ENCODE data around the gene NXPH4. TPM values are rescaled to one million over a fixed set of nuclear protein-coding genes. Genes with fewer than 3 reads are reported as not detected.

NXPH4 gene
- polyA plus RNA-seq, 1 experiment, result 2.8 TPM

- H3K4me3 ChIP-seq (ENCODE audit: low read depth, low read length), result no peak overlapping the region
- DNase-seq (ENCODE audit: low read depth), result no peak
- CTCF ChIA-PET, result interaction anchor here (1.0 to 14.1 kb wide), 6 partner anchors 9 to 216 kb away, joined by 3 to 334 read pairs (median 38); partner anchors contain the start of genes INHBE, NXPH4 and SHMT2
- peaks cover 30% of the 10 kb centered on the region for H3K36me3 ChIP-seq (ENCODE audit: control insufficient read depth, insufficient read depth, low read length)
- POLR2A ChIA-PET, result interaction anchor here (1.5 kb wide), 1 partner anchor 8 kb away, joined by 5 read pairs; the partner anchor contains the start of gene SHMT2
- no peaks in the 10 kb centered on the region; the same call in 1 of the 2 replicates for H3K27me3 ChIP-seq (ENCODE audit: control insufficient read depth, insufficient read depth, low read length)
- no peak for TF ChIP-seq CTCF (IDR thresholded peaks at IDR 0.05; ENCODE audit: insufficient read depth, low read depth, low read length)
Observed at GRCh38 chr12:57237596-57237931, 21.0 kb downstream of the NXPH4 start.

GRCh38 chr12:57237932-57238853, 21.6 kb downstream of the NXPH4 start:
- no peaks in the 10 kb centered on the region; the same call in 1 of the 2 replicates for H3K27me3 ChIP-seq (ENCODE audit: control insufficient read depth, insufficient read depth, low read length)
- DNase-seq (ENCODE audit: low read depth), result no peak
- H3K4me3 ChIP-seq (ENCODE audit: low read depth, low read length), result peak overlapping the region; percentile 18; the same call in 1 of the 2 replicates
- peak; percentile 6; the same call in 1 of the 2 replicates for TF ChIP-seq CTCF (IDR thresholded peaks at IDR 0.05; ENCODE audit: insufficient read depth, low read depth, low read length)
- peaks cover 24% of the 10 kb centered on the region for H3K36me3 ChIP-seq (ENCODE audit: control insufficient read depth, insufficient read depth, low read length)
- ChIA-PET POLR2A (interaction anchor here (1.0 to 1.5 kb wide), 2 partner anchors 8 to 9 kb away, joined by 5 read pairs; partner anchors contain the start of gene SHMT2), CTCF (interaction anchor here (1.0 to 14.1 kb wide), 18 partner anchors 9 to 229 kb away, joined by 3 to 334 read pairs (median 5); partner anchors contain the start of genes INHBE, NXPH4, SHMT2 and STAC3)

- peak; percentile 100 for TF ChIP-seq CTCF (IDR thresholded peaks at IDR 0.05; ENCODE audit: insufficient read depth, low read depth, low read length)
Observed at GRCh38 chr12:57238854-57239554, 22.4 kb downstream of the NXPH4 start.

GRCh38 chr12:57239587-57240065, 23.0 kb downstream of the NXPH4 start:
- H3K36me3 ChIP-seq (ENCODE audit: control insufficient read depth, insufficient read depth, low read length), result peaks cover 12% of the 10 kb centered on the region
- H3K27me3 ChIP-seq (ENCODE audit: control insufficient read depth, insufficient read depth, low read length), result no peaks in the 10 kb centered on the region; the same call in 1 of the 2 replicates
- CTCF ChIA-PET, result interaction anchor here (0.8 to 14.1 kb wide), 28 partner anchors 11 to 235 kb away, joined by 3 to 334 read pairs (median 5); partner anchors contain the start of genes INHBE, NEMP1, NXPH4 and SHMT2
- TF ChIP-seq CTCF (IDR thresholded peaks at IDR 0.05; ENCODE audit: insufficient read depth, low read depth, low read length), result no peak
- no peak for DNase-seq (ENCODE audit: low read depth)
- H3K4me3 ChIP-seq (ENCODE audit: low read depth, low read length), result peak overlapping the region; percentile 60
- POLR2A ChIA-PET, result interaction anchor here (0.7 to 1.0 kb wide), 4 partner anchors 10 to 121 kb away, joined by 4 to 5 read pairs (median 4); partner anchors contain the start of gene SHMT2

More at GRCh38 chr12:57238854-57239554, 22.4 kb downstream of the NXPH4 start:
- POLR2A ChIA-PET, result interaction anchor here (0.8 to 1.0 kb wide), 3 partner anchors 9 to 25 kb away, joined by 4 to 5 read pairs (median 4); partner anchors contain the start of gene SHMT2
- Histone ChIP-seq H3K36me3 (ENCODE audit: control insufficient read depth, insufficient read depth, low read length) (peaks cover 17% of the 10 kb centered on the region), H3K4me3 (ENCODE audit: low read depth, low read length) (peak overlapping the region; percentile 60), H3K27me3 (ENCODE audit: control insufficient read depth, insufficient read depth, low read length) (no peaks in the 10 kb centered on the region; the same call in 1 of the 2 replicates)
- DNase-seq (ENCODE audit: low read depth), result peak; percentile 44
- CTCF ChIA-PET, result interaction anchor here (0.8 to 14.1 kb wide), 26 partner anchors 8 to 236 kb away, joined by 3 to 334 read pairs (median 5); partner anchors contain the start of genes INHBE, NEMP1, NXPH4 and SHMT2

All from BJ (cell line).